GM15510 (cell line): ENCODE data around the gene PBRM1.

Experiments
- POLR2A ChIP-seq: IDR thresholded peaks from 3 replicates; pipeline ENCODE4 v1.6.1; 2011; ENCODE audit warnings: borderline replicate concordance; ENCODE audit not compliant: insufficient read length; ENCODE audit errors: extremely low read depth

Gene PBRM1

GRCh38 chr3:52522651-52523251 lies 163.0 kb downstream of the PBRM1 start:
- TF ChIP-seq POLR2A, result no peak

DNA sequence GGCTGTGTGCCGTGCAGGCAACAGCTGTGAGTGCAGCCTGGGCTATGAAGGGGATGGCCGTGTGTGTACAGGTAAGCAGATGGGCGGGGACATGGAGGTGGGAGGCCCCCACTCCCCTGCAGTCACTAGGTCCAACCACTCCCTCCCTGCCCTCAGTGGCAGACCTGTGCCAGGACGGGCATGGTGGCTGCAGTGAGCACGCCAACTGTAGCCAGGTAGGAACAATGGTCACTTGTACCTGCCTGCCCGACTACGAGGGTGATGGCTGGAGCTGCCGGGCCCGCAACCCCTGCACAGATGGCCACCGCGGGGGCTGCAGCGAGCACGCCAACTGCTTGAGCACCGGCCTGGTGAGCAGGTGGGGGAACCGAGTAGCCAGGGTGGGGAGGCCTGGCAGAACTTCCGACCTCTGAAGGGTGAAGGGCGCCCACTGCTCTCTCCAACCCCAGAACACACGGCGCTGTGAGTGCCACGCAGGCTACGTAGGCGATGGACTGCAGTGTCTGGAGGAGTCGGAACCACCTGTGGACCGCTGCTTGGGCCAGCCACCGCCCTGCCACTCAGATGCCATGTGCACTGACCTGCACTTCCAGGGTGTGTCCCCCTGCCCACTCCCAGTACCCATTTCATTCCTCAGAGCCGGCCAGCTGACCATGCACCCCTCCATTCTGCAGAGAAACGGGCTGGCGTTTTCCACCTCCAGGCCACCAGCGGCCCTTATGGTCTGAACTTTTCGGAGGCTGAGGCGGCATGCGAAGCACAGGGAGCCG lies 163.6 kb downstream of the PBRM1 start:
- no peak for TF ChIP-seq POLR2A

DNA sequence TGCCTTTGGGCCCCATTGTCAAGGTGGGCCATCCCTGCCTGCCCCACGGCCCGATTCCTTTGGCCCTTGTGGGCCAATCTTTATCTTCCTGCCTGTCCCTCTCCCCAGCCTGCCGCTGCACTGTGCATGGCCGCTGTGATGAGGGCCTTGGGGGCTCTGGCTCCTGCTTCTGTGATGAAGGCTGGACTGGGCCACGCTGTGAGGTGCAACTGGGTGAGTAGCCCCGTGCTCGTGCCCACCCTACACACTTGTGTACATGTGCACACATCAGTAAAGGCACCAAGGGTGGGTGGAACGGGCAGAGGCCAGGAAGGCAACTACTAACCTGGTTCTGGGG lies 164.3 kb downstream of the PBRM1 start:
- TF ChIP-seq POLR2A, result no peak

GRCh38 chr3:52520716-52521487 lies 164.8 kb downstream of the PBRM1 start:
- TF ChIP-seq POLR2A, result no peak

DNA sequence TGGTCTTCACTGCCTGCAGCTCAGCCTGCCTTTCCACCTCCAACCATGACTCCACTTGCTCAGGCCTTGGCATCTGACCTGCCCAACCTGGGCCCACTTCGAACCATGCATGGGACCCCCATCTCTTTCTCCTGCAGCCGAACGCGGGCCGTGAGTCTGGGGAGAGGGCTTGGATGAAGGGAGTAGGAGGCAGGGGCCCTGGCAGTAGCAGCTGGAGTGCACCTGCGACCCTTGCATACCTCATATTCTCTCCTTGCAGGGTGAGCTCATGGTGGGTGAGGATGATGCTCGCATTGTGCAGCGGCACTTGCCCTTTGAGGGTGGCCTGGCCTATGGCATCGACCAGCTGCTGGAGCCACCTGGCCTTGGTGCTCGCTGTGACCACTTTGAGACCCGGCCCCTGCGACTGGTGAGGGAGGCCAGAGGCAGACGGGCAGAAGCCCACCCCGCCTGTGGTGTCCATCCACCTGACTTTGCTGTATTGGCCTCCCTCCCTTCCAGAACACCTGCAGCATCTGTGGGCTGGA lies 165.5 kb downstream of the PBRM1 start:
- TF ChIP-seq POLR2A, result no peak

DNA sequence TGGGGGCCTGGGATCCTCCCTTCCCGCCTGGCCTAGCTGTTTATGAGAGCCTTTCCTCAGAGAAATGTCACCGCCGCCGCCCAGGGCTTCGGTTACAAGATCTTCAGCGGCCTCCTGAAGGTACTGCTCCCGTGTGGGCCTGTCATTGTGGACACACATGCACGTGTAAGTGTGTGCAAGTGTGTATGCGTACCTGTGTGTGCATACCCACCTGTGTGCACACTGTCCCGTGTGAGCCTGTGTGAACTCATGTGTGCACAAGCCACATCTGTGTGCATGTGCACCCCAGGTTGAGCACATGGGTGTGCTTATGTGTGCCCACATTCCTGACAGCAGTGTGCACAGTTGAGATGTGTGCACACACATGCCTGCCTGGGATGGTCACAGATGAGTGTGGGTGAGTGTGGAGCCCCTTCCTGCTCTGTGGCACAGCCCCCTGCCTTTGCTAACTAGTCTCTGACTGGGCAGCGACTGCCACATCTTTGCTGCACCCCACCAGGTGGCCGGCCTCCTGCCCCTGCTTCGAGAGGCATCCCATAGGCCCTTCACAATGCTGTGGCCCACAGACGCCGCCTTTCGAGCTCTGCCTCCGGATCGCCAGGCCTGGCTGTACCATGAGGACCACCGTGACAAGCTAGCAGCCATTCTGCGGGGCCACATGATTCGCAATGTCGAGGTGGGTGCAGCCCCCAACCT lies 166.1 kb downstream of the PBRM1 start:
- no peak for TF ChIP-seq POLR2A

GRCh38 chr3:52518723-52519444 lies 166.8 kb downstream of the PBRM1 start:
- no peak for TF ChIP-seq POLR2A

GRCh38 chr3:52517796-52518722 lies 167.7 kb downstream of the PBRM1 start:
- TF ChIP-seq POLR2A, result no peak

DNA sequence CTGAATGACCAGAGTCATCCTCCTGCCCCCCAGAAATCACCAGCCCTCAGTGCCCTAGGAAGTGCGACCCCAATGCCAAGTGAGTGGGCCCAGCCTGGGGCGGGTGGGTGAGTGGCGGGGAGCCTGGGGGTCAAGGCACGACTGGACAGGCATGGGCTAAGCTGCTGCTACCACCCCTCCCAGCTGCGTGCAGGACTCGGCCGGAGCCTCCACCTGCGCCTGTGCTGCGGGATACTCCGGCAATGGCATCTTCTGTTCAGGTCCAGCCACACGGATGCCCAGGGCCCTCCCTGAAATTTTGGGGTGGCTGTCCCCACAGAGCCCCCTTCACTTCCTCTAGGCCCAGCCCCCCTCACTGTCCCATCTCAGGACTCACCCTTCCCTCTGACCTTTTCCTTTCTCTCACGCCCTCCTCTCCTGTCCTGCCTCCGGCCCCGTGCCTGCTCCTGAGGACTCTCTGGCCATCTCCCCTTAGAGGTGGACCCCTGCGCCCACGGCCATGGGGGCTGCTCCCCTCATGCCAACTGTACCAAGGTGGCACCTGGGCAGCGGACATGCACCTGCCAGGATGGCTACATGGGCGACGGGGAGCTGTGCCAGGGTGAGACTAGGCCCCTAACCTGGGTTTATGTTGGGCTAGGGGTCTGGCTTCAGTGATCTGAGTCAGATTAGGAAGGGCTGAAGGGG lies 169.1 kb downstream of the PBRM1 start:
- TF ChIP-seq POLR2A, result no peak

GRCh38 chr3:52515192-52515591 lies 170.5 kb downstream of the PBRM1 start:
- no peak for TF ChIP-seq POLR2A

DNA sequence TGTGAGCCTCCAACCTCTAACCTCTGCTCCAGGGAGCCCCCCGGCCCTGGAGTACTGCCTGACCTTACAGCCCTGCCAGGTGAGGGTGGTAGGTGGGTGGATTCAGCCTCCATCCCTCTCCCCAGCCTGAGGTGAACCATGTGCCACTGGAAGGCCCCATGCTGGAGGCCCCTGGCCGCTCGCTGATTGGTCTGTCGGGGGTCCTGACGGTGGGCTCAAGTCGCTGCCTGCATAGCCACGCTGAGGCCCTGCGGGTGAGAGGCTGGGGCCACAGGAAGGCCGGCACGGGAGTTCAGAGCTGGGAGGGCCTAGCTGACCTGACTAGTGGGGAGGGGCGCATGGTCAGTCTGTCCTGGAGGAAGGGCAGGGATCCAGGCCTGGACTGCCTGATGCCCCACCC lies 171.1 kb downstream of the PBRM1 start:
- TF ChIP-seq POLR2A, result no peak

- no peak for TF ChIP-seq POLR2A
These were observed 172.4 kb downstream of the PBRM1 start for GRCh38 chr3:52513281-52513680.

DNA sequence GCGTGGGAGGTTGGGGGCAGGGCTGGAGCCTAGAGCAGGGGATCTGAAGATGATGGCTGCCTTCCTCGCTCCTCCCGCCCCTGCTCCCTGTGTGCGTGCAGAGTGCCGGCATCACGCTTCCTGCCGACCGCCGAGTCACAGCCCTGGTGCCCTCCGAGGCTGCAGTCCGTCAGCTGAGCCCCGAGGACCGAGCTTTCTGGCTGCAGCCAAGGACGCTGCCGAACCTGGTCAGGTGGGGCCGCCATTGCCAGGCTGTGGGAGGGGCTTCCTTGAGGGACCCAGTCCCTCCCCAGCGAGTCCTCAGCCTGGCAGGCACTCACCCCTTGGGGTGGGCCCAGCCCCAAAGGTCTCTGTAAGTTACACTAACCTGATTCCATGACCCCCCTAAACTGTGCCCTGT lies 173.0 kb downstream of the PBRM1 start:
- no peak for TF ChIP-seq POLR2A
